Gastroesophageal sphincter (tissue), 4 donors: ENCODE data around the gene ARSK. TPM values are rescaled to one million over a fixed set of nuclear protein-coding genes. Genes with fewer than 3 reads are reported as not detected.

ENCODE experiments used
- ATAC-seq: fragments of 150-250 bp; one replicate; pipeline ENCODE4 v1.9.1; 2016; ENCODE audit warnings: mild to moderate bottlenecking, moderate library complexity
- H3K27ac ChIP-seq, 4 donors: fragments of 200-600 bp; sonication (generic) in 3 of 4; 1 replicate in 3 of 4; 2 replicates in 1 of 4; pipeline ENCODE4 v1.5.1; 2016 to 2019
- H3K27me3 ChIP-seq: fragments of 200-600 bp; sonication (generic); one replicate; pipeline ENCODE4 v1.5.1; 2019
- H3K36me3 ChIP-seq, 2 donors: fragments of 200-600 bp; sonication (generic); one replicate each; pipeline ENCODE4 v1.5.1; 2019; ENCODE audit warnings: control low read depth in 1 of 2
- H3K4me1 ChIP-seq, 3 donors: fragments of 200-600 bp; sonication (generic); 1 replicate in 2 of 3; 2 replicates in 1 of 3; pipeline ENCODE4 v1.5.1; 2016 to 2019; ENCODE audit warnings: control low read depth in 2 of 3
- H3K4me3 ChIP-seq, 2 donors: fragments of 200-600 bp; sonication (generic); one replicate each; pipeline ENCODE4 v1.5.1; 2019; ENCODE audit warnings: mild to moderate bottlenecking in 1 of 2, moderate library complexity in 1 of 2
- H3K9me3 ChIP-seq, 3 donors: fragments of 200-600 bp; sonication (generic); one replicate each; pipeline ENCODE4 v1.5.1; 2017 to 2019; ENCODE audit warnings: control low read depth in 2 of 3
- CTCF ChIP-seq, 4 experiments: fragments of 200-600 bp in 2 of 4; fragments of 450-650 bp in 2 of 4; sonication (generic) in 1 of 4; IDR thresholded peaks; one replicate each; pipeline ENCODE4 v1.5.1; 2017 to 2019; ENCODE audit warnings: antibody characterized with exemption in 4 of 4, mild to moderate bottlenecking in 2 of 4, moderate library complexity in 2 of 4
- EP300 ChIP-seq: sonication (generic); formaldehyde crosslinking; IDR thresholded peaks from one replicate; pipeline ENCODE4 v1.6.1; 2017; ENCODE audit warnings: antibody characterized with exemption, mild to moderate bottlenecking
- POLR2A ChIP-seq, 2 donors: fragments of 450-650 bp; IDR thresholded peaks; one replicate each; pipeline ENCODE4 v1.6.1; 2017; ENCODE audit warnings: antibody characterized with exemption in 2 of 2, mild to moderate bottlenecking in 2 of 2, moderate library complexity in 1 of 2
- POLR2AphosphoS5 ChIP-seq: sonication (generic); formaldehyde crosslinking; IDR thresholded peaks from one replicate; pipeline ENCODE4 v1.6.1; 2017; ENCODE audit warnings: antibody characterized with exemption
- WGBS, 2 donors: methylation state at CpG; one replicate each; pipeline ENCODE4 v1.1.5; 2018; ENCODE audit warnings: low coverage in 1 of 2; 5-methylcytosine and 5-hydroxymethylcytosine counted together
- total RNA-seq, 4 donors: library from RNA; depleted of rRNA; stranded (reverse); fragments of >200 nt; gene quantifications; one replicate each; pipeline ENCODE4 v1.1.0, GENCODE V29; 2016

Gene ARSK, protein sequence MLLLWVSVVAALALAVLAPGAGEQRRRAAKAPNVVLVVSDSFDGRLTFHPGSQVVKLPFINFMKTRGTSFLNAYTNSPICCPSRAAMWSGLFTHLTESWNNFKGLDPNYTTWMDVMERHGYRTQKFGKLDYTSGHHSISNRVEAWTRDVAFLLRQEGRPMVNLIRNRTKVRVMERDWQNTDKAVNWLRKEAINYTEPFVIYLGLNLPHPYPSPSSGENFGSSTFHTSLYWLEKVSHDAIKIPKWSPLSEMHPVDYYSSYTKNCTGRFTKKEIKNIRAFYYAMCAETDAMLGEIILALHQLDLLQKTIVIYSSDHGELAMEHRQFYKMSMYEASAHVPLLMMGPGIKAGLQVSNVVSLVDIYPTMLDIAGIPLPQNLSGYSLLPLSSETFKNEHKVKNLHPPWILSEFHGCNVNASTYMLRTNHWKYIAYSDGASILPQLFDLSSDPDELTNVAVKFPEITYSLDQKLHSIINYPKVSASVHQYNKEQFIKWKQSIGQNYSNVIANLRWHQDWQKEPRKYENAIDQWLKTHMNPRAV
- 10 to 100 TPM in 1 of 4 donors, 1 to 10 TPM in 3; 7.8 to 10.9 (median 8.6) TPM for total RNA-seq

DNA sequence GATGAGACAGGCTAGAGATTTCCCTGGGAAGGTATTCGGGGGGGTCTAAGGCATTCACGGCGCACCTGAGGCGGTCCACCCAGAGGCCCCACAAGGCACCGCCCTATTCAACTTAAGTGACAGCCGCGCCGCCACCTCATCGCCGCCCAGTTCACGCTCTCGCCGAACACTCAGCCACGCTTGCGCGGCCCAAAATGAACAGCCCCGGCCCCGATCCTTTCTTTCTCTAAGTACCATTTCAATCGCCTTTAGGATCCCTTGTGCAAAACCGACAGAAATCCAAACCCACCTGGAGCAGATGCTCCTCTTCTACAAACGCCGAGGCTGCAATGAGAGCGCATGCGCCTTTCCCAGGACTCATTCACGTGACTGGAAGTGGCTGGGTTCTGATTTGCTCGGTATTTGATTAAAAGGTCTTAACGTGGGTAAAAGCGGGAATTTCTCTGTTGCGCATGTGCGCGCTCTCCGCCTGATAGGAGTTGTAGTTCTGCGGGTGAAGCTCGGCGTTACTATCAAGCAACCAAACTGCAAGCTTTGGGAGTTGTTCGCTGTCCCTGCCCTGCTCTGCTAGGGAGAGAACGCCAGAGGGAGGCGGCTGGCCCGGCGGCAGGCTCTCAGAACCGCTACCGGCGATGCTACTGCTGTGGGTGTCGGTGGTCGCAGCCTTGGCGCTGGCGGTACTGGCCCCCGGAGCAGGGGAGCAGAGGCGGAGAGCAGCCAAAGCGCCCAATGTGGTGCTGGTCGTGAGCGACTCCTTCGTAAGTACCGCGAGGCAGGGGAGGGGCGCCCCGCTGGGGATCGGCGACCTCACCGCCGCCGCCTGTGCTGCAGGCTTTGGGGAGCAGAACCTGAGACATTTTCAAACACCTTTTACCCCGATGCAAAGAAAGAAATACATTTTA, at the start of gene ARSK, which contains the start of gene SKIC3:
Gene ARSK (plus strand): TSS at position 455 of the 902 bp plus-strand sequence. CDS start 178 bp downstream, at position 633.
Gene SKIC3 (minus strand): TSS at position 331 of the 902 bp plus-strand sequence. CDS start 7,827 bp downstream, outside the sequence.
- peak; percentile 96 for ATAC-seq

GRCh38 chr5:95508550-95508949, 46.4 kb upstream of the ARSK start:
- H3K4me3 ChIP-seq, result no peak overlapping the region
- H3K36me3 ChIP-seq, result peaks cover 7 to 95% of the 10 kb centered on the region in 2 donors
- TF ChIP-seq POLR2A (IDR thresholded peaks at IDR 0.05) (no peak), POLR2AphosphoS5 (no peak), EP300 (no peak), CTCF (IDR thresholded peaks at IDR 0.05) (no peak)
- H3K9me3 ChIP-seq, result no peaks in the 10 kb centered on the region
- no peak overlapping the region for H3K27ac ChIP-seq
- WGBS, 2 donors, result 36 to 69% methylated on average over 1 of the region's 1 CpG
- ATAC-seq, result no peak
- no peaks in the 10 kb centered on the region for H3K27me3 ChIP-seq
- H3K4me1 ChIP-seq, result no peaks in the 10 kb centered on the region

More for the DNA sequence above, at the start of gene ARSK, which contains the start of gene SKIC3:
- H3K36me3 ChIP-seq, result peaks cover 0 to 7% of the 10 kb centered on the region in 2 donors
- peak within 1 kb of the TSS; percentile 37 to 94 (median 92) for H3K27ac ChIP-seq
- H3K27me3 ChIP-seq, result no peaks in the 10 kb centered on the region
- peaks cover 3 to 30% (median 10%) of the 10 kb centered on the region in 3 donors for H3K4me1 ChIP-seq
- TF ChIP-seq EP300 (no peak), CTCF (IDR thresholded peaks at IDR 0.05) (peak in 3 of 4 experiments; percentile 45 to 55 (median 48)), POLR2AphosphoS5 (peak; percentile 84), POLR2A (IDR thresholded peaks at IDR 0.05) (peak in 1 of 2 donors; percentile 67)
- peak within 1 kb of the TSS; percentile 56 to 82 for H3K4me3 ChIP-seq
- WGBS, 2 donors, result 0 to 1% methylated on average over 23 to 34 of the region's 63 CpGs
- H3K9me3 ChIP-seq, result no peaks in the 10 kb centered on the region

DNA sequence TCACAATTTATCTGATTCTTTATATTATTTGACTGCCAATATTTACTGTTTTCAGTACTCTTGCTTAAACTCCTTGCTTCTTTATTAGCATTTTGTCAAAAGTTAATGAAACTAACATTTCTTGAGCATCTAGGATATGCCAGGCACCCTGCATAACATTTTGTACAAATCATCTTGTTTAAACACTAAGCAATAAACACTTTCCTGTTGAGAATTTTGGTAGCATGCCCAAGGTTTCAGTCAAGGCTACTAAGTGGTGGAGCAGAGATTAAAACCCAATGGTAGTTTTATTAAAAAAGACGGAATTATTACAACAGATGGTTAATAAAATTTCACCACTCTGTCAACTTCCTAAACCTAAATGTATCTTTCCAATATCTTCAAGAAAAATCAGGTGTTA, 43.3 kb upstream of the ARSK start:
- no peaks in the 10 kb centered on the region for H3K4me1 ChIP-seq
- peaks cover 7 to 95% of the 10 kb centered on the region in 2 donors for H3K36me3 ChIP-seq
- H3K9me3 ChIP-seq, result no peaks in the 10 kb centered on the region
- no peak for ATAC-seq
- H3K27me3 ChIP-seq, result no peaks in the 10 kb centered on the region
- no peak overlapping the region for H3K27ac ChIP-seq
- no peak overlapping the region for H3K4me3 ChIP-seq
- 93 to 100% methylated on average over 1 of the region's 1 CpG for WGBS, 2 donors
- TF ChIP-seq POLR2AphosphoS5, result no peak
- no peak for TF ChIP-seq POLR2A (IDR thresholded peaks at IDR 0.05)
- no peak for TF ChIP-seq CTCF (IDR thresholded peaks at IDR 0.05)
- no peak for TF ChIP-seq EP300

DNA sequence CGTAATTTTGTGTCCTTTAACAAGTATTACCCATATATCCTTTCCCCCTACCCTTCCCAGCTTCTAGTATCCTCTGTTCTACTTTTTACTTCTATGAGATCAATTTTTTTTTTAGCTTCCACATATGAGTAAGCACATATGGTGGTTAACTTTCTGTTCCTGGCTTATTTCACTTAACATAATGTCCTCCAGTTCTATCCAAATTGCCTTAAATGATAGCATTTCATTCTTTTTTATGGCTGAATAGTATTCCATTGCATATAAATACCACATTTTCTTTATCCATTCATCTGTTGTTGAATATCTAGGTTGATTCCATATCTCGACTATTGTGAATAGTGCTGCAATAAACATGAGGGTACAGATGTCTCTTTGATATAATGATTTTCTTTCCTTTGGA, 36.5 kb upstream of the ARSK start:
- Histone ChIP-seq H3K9me3 (no peaks in the 10 kb centered on the region), H3K36me3 (peaks cover 11 to 100% of the 10 kb centered on the region in 2 donors), H3K27ac (no peak overlapping the region), H3K4me1 (no peaks in the 10 kb centered on the region), H3K4me3 (no peak overlapping the region), H3K27me3 (no peaks in the 10 kb centered on the region)
- TF ChIP-seq EP300 (no peak), CTCF (IDR thresholded peaks at IDR 0.05) (no peak)
- no peak for ATAC-seq
- WGBS, 2 donors, result 96 to 100% methylated on average over 2 of the region's 2 CpGs
